ENCODE measurements around the gene BAIAP2. TPM values are rescaled to one million over a fixed set of nuclear protein-coding genes. Genes with fewer than 3 reads are reported as not detected.

Gene BAIAP2
- total and polyA plus RNA-seq, 2 donors (not counting 3 experiments of a cell fraction or from before 2014, with no cell fraction given): 12.3 to 18.6 TPM

- Histone ChIP-seq H3K36me3 (ENCODE audit: control insufficient read depth in 2 of 2, extremely low read depth in 1 of 2, insufficient read depth in 2 of 2, low read length in 2 of 2) (no peaks in the 10 kb centered on the region), H3K9me3 (replicated peaks; ENCODE audit: control insufficient read depth, insufficient read depth, low read length) (no peaks in the 10 kb centered on the region), H3K27me3 (ENCODE audit: control insufficient read depth in 2 of 2, insufficient read depth in 2 of 2, low read length in 2 of 2) (no peaks in the 10 kb centered on the region), H3K9me1 (replicated peaks; ENCODE audit: control insufficient read depth, extremely low read depth, insufficient read depth, low read length) (no peaks in the 10 kb centered on the region), H3K4me1 (ENCODE audit: control insufficient read depth, extremely low read depth, insufficient read depth, low read length) (peaks cover 8% of the 10 kb centered on the region), H3K4me3 (replicated peaks in 1 of 3; ENCODE audit: insufficient read depth in 1 of 3, low read depth in 1 of 3, low read length in 3 of 3) (no peak overlapping the region), H3K79me2 (ENCODE audit: control insufficient read depth, insufficient read depth, low read length) (no peaks in the 10 kb centered on the region), H3K27ac (ENCODE audit: insufficient read depth, low read depth, low read length) (no peak overlapping the region), H3K4me2 (ENCODE audit: insufficient read depth, low read length) (no peak overlapping the region), H3K9ac (replicated peaks; ENCODE audit: extremely low read depth, insufficient read depth, low read length) (no peak overlapping the region), H2AFZ (ENCODE audit: low read depth, low read length) (no peak overlapping the region), H4K20me1 (replicated peaks; ENCODE audit: control insufficient read depth, extremely low read depth, insufficient read depth, low read length) (no peaks in the 10 kb centered on the region)
- ChIA-PET POLR2A (no interaction called here), CTCF (interaction anchor here (1.0 to 2.9 kb wide), 6 partner anchors 30 to 105 kb away, joined by 3 to 20 read pairs (median 4); no protein-coding TSS in a partner anchor)
- no peak for DNase-seq (ENCODE audit: low read depth, low spot score)
- intact Hi-C loops (cut with micrococcal nuclease) (no loop called here), dilution Hi-C loops (cut with MboI; ENCODE audit: extremely low pct_ligation_motif_present, low sequenced_read_pairs) (no loop called here)
- TF ChIP-seq POLR2A (IDR thresholded peaks at IDR 0.05; ENCODE audit: low read depth, low read length): no peak
- TF ChIP-seq GATA2 (IDR thresholded peaks at IDR 0.05; ENCODE audit: insufficient read depth, insufficient read length, low read depth, low read length): no peak
- TF ChIP-seq JUN (IDR thresholded peaks at IDR 0.05; ENCODE audit: borderline replicate concordance, insufficient read depth, insufficient read length, low read depth): no peak
- no peak for TF ChIP-seq MYC (IDR thresholded peaks at IDR 0.05; ENCODE audit: low read depth, low read length)
- TF ChIP-seq EZH2 (IDR thresholded peaks at IDR 0.05; ENCODE audit: borderline replicate concordance, low read depth, low read length, severe bottlenecking): no peak
- no peak for TF ChIP-seq POLR2AphosphoS5 (IDR thresholded peaks at IDR 0.05; ENCODE audit: insufficient read depth, low read depth, low read length)
- TF ChIP-seq MAX (IDR thresholded peaks at IDR 0.05; ENCODE audit: insufficient read depth, insufficient read length): no peak
- TF ChIP-seq CTCF (IDR thresholded peaks at IDR 0.05; ENCODE audit: extremely low read depth in 1 of 2, insufficient read depth in 1 of 2, low read depth in 1 of 2, low read length in 2 of 2): no peak
- TF ChIP-seq FOS (IDR thresholded peaks at IDR 0.05; ENCODE audit: borderline replicate concordance, insufficient read depth, low read length): no peak
- no TSS peak for BruUV-seq (replicated peaks)
- no peak for FAIRE-seq
Measured at GRCh38 chr17:81093619-81094508, 58.9 kb downstream of the BAIAP2 start.

Measured in endothelial cell of umbilical vein (primary cell).